ENCODE measurements around the gene CTSZ. TPM values are rescaled to one million over a fixed set of nuclear protein-coding genes. Genes with fewer than 3 reads are reported as not detected.
"Not testable (repeated sequence)": the region's sequence is repeated elsewhere in the genome, so short reads cannot be mapped to it uniquely, and the experiment has no call there.

CTSZ gene
- polyA plus RNA-seq (2013, experiment 1 of 2; ENCODE audit: insufficient read length) = 146 TPM
- polyA plus RNA-seq (2013, experiment 2 of 2; ENCODE audit: insufficient read length) = 135 TPM

DNA sequence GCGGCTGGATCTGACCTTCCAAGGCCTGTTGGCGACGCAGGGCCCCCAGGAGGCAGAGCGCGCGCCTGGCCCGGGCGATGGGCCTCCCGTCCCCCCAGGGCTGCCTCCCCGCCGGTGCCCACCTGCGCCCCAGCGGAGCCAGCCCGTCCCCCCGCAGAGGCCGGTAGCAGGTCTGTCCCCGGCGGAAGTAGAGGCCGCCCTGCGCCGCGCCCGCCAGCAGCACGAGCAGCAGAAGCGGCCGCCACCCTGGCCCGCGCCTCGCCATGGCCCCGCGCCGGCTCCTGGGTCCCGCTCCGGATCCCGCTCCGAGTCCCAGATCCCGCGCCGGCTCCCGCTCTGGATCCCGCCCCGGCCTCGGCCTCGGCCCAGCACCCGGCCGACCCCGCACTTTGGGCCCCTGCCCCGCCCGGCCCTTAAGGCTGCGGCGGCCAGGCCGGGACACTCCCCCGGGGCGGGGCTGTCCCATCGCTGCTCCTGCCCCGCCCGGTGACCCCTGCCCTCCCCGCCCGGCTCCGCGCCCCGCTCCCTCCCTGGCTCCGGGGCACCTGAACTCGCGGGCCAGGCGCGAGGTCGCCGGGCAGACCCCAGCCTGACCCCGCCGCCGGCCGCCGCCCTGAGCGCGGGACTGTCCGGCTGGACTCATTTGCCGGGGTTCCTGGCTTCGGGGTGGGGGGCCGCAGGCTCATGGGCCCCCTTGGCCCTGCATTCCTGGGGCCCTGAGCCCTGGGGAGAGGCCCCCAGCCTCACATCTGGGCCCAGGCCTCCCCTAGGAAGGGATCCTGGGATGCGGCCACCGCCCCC lies at the start of gene CTSZ:
CTSZ (minus strand) TSS at position 391 of the 801 bp plus-strand sequence; CDS start at position 265, 126 bp downstream.
- peak; percentile 52 for DNase-seq

DNA sequence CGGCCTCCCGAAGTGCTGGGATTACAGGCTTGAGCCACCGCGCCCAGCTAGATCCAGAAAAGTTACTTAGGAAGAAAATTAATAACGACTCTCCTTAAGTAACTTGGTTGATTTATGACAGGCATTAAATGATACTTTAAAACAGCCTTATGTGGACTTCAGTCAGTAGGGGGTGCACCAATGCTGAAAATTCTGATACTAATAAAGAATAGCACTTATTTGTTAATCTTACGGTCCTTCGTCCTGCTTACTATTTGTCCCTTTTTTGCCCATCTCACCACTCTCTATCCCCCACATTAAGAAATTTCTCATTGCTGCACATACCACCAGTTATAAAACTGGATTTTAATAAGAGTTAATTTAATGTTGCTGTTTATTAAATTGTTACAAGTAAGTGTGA lies 48.2 kb upstream of the CTSZ start:
- DNase-seq = peak; percentile 11

- no peak for DNase-seq
Measured at GRCh38 chr20:59051666-59052185, 44.7 kb upstream of the CTSZ start.

DNA sequence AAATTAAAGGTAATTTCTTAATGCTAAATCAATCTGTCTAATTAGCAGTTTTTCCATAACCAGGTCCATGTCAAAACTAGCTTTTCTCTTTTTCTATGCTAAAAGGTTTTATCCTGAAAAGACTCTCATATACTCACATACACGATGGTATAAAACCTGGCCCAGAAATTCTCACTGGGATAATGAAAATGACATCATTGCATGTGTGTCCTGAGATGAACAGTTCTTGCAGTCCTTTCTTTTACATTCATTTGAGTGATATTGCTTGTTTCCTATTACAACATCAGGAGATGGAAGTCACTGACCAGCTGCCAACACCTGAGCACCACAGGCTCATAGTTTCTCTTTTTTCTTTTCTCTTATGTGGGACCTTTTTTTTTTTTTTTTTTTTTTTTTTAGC lies 43.4 kb upstream of the CTSZ start:
- no peak for DNase-seq

DNA sequence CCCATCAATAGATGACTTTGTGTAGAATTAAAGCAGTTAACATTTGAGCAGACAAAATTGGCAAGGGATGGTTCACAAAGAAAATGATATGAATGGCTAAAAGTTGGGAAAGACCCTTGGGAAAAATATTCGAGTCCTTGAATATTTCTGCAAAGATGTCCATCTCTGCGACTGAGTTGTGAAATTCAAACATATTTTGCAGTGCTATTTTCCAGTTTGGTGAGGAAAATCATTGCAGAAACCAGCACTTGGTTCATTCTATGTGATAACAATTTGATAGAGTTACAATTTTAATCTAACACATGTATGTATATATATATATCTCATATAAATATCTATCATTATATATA lies 41.6 kb upstream of the CTSZ start:
- DNase-seq = no peak

DNA sequence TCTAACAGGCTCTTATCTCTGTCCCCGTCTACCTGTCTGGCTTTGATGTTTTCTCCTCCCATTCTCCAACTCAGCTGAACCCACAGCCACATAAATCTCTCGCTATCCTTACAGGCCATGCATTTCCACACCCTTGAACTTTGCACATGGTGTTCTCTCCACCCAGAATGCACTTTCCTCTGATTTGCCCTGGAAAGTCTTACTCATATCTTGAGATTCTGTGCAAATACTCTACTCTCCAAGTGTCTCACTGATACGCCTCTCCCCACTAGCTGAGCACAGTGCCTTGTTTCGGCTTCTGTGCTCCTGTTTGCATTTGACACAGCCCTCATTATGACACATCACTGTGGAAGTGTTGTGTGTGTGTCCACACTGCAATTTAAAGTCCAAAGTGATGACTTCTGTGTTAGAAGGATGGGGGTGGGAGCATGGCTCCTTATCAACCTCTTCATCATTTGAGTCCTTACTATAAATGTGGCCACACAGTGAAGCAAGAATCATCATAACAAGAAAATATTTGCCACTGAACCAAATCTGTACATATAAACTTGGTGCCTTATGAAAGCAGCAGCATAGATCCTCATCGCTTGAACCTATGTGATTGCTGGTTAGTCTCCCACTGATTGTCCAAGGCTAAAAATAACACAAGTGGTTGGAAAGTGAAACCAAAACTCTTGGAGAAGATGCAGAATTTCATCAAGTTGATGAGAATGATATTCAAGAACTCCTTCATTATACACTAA lies 41.1 kb upstream of the CTSZ start:
- DNase-seq = peak; percentile 43

GRCh38 chr20:59046862-59047261 lies 39.8 kb upstream of the CTSZ start:
- no peak for DNase-seq

DNA sequence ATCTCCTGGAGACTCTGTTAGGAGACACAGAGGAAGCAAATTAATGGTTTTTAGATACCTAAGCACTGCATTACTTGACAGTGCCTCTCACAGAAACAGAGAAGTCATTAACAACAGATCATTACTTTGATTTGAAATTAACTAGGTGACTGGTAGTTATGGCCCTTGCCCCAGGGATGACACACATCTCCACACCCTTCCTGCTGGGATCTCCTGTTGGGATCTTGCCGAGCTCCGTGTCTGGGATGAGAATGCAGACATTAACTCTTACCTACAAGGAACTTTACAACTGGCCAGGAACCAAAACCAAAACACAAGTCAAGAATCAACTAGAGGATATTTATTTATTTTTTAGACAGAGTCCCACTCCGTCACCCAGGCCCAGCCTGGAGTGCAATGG lies 37.7 kb upstream of the CTSZ start:
- no peak for DNase-seq

DNA sequence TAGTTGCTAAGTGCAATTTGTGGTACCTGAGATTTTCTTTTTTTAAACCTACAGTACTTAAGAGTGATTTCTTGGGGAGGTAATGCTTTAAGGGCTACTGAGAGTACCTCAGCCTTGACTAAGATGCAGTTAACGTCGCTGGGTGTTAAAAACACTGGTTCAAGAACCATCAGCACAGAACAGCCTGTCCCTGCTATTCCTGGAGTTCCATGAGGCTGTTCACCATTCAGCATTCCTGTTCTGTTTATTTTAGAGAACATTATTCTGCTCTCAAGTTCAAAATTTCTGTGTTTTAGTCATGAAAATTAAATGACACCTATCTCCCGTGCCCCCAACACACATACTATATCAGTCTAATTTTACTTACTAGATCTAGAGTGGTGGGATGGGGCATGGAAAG lies 37.2 kb upstream of the CTSZ start:
- DNase-seq = no peak

GRCh38 chr20:59043698-59044097 lies 36.6 kb upstream of the CTSZ start:
- peak; percentile 33 for DNase-seq

GRCh38 chr20:59042796-59043631 lies 36.0 kb upstream of the CTSZ start:
- DNase-seq = peak; percentile 94

DNA sequence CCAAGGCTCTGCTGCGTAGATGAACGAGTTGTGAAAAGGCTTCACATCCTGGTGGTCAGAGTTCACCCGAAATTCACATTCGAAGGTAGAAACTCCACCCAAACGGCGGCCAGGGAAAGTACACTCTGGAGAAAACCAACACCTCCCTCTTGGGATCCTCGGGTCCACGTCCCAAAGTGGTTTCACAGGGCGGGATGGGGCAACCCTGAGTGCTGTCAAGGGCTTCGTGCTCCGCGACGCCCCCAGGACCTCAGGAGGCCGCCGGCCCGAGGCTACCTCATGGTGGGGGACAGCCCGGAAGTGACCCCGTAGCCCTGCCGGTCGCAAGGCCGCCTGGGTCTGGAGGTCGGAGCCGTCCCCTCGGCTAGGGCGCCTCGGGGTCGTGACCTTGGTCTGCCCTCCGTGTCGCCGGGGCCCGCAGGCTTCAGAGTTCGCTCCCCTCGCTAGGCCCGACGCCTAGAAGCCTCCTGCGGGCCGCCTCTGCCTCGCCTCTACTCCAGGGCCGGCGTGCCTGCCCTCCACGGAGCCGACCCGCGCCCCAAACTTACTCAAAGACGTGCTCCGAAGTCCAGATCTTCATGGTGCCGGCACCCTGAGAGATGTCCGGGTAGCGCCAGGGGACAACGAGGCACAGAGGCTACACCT lies 35.2 kb upstream of the CTSZ start, which contains the start of gene PRELID3B:
PRELID3B (minus strand) TSS at position 636 of the 645 bp plus-strand sequence; CDS start at position 580, 56 bp downstream.
- peak; percentile 19 for DNase-seq

DNA sequence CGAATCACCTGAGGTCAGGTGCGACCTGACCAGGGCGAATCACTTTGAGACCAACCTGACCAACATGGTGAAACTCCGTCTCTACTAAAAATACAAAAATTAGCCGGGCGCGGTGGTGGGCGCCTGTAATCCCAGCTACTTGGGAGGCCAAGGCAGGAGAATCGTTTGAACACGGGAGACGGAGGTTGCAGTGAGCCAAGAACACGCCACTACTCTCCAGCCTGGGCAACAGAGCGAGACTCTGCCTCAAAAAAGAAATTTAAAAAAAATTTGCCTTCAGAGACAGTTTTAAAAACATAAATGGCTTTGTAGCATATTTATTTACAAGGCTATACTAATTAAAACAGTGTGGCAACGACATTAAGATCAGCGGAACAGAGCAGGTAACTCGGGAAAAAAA lies 34.4 kb upstream of the CTSZ start:
- not testable (repeated sequence) for DNase-seq

DNA sequence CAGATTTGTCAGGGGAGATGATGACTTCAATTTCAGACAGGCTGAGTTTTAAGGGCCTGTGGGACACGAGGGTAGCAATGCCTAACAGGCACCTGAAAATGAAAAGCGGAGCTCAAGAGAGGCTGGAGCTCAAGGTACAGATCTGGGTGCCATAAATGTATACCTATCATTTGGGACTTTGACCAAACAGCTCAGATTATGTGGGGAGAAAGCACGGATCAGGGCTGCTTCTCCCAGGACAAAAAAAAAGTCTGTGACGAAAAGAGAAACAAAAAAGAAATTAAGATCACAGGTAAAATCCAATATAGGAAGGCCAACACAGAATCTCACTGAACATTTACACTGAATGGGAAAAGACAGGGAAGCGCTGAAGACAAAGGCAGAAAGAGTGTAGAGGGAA lies 33.6 kb upstream of the CTSZ start:
- DNase-seq = no peak

DNA sequence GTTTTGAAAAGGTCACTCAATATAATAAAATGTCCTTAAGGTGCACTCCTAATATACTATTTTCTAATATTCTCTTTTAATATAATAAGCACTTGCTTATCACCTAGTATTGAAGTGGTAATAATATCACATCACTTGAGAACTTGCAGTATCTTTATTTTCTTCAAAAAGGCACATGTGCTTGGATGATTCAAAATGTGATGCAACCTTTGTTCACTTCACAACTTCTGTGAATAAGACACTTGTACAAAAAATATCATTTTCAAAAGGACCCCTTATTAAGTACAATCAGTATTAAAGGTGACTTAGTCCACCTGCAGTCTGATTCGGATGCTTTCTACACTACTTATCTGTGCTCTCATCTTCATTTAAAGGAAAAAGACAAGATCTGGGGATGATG lies 32.2 kb upstream of the CTSZ start:
- DNase-seq = no peak

GRCh38 chr20:59037386-59037785 lies 30.3 kb upstream of the CTSZ start:
- DNase-seq = no peak

DNA sequence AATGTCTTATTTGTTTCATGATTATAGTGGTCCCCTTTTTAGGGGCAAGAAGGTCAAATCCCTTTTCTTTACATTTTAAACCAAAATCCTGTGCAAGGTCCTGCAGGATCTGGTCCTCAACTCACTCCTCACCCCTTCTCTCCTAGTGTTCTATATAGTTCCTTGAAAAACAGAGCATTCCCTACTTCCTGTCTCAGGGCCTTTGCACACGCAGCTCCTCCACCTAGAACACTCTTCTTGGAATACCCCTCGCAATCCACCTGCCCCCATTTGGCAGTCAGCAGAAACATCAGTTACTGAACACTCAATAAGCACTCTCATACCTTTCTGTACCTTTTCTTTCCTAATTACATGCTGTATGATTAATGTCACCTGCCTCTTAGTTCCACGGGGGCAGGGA lies 28.3 kb upstream of the CTSZ start:
- DNase-seq = no peak

DNA sequence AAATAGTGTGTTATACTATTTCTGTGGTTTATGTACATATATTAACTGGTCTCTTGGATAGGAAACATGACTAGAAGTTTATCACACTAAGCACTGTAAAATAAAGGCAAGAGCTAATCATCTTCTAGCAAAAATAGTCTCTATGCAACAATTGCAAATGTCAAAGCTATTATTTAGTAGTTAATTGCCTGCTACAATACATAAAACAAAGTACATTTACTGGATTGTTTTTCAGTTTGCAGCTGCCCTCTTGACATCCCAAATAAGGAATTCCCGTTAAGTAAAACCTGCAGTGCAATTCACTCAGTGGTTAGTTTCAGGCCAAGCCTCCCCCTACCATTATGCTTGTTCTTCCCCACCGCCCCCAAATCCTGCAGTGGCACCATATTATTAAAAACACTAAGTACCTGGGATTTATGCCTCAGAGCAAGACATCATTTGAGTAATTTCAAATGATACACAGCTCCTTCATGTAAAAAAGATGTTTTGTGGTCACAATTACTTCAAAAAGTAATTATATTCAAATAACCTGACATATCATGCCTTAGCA lies 26.6 kb upstream of the CTSZ start:
- DNase-seq = no peak

GRCh38 chr20:59033093-59033492 lies 26.0 kb upstream of the CTSZ start:
- no peak for DNase-seq

GRCh38 chr20:59032713-59033059 lies 25.6 kb upstream of the CTSZ start:
- peak; percentile 47 for DNase-seq

DNA sequence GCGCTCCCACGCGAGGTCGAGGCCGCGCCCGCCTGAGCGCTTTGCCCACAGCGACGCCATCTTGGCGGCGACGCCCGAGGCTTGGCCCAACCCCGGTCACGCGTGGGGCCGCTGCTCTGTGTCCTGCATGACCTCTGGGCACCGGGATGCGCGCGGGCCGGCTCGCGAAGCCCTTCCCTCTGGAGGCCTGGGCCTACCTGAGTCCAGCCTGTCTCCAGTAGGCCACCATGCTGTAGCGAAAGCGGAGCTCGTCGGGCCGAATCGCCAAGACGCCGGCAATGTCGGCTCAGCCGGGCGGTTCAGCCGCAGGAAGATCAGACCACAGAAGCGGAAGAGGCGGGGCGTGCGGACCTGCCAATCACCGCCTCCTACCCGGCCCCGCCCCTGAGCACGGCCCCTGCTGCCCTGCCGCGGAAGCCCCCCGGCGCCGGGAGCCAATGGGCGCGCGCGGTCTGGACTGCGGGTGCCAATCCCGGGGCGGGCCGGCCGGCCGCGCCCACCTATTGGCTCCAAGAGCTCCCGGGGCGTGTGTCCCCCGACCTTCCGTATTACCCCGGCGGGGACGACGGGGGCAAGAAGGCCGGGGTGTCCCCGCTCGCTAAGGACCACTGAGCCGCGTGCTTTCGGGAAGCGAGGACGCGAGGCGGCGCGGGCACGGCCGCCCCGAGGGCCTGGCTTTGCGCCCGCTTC lies 25.1 kb upstream of the CTSZ start, which contains the start of gene ATP5F1E:
ATP5F1E (minus strand) TSS at position 313 of the 690 bp plus-strand sequence; CDS start at position 229, 84 bp downstream.
- peak; percentile 96 for DNase-seq

All from fibroblast of skin of scalp (primary cell).